Epidermal melanocyte (primary cell): ENCODE measurements around the gene SHISA5.

Source experiments
- DNase-seq: peaks from one replicate; pipeline ENCODE4 v3.0.0; 2011; ENCODE audit warnings: low spot score; ENCODE audit not compliant: insufficient read length

The SHISA5 gene

GRCh38 chr3:48459773-48460516, 44.0 kb downstream of the SHISA5 start:
- DNase-seq, result no peak

DNA sequence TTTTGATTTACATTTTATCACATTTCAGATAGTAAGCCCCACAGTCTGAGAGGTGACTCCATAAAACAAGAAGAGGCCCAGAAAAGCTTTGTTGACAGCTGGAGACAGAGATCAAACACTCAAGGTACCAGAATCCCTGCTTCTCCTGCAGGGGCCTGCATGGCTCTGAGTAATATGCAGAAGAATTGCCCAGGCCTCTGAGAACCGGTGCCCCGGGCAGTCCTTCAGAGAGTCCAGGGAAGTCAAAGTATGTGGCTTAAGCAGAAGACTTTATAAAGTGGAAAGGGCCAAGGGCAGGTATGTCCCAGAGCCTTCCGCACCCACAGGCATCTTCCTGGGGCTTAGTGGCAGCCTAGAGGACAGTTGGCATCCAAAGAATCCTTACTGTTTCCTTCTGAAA, 44.6 kb downstream of the SHISA5 start:
- DNase-seq, result no peak

DNA sequence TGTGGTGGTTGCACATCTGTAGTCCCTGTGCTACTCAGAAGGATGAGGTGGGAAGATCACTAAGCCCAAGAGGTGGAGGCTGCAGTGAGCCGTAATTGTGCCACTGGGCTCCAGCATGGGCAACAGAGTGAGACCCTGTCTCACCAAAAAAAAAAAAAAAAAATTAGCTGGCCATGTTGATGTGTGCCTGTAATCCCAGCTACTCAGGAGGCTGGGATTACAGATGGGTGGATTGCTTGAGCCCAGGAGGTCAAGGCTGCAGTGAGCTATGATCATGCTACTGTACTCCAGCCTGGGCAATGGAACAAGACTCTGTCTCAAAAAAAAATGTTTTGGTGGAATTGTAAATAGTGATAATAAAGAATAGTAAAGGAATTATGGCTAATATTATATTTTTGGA, 47.5 kb downstream of the SHISA5 start:
- no peak for DNase-seq

DNA sequence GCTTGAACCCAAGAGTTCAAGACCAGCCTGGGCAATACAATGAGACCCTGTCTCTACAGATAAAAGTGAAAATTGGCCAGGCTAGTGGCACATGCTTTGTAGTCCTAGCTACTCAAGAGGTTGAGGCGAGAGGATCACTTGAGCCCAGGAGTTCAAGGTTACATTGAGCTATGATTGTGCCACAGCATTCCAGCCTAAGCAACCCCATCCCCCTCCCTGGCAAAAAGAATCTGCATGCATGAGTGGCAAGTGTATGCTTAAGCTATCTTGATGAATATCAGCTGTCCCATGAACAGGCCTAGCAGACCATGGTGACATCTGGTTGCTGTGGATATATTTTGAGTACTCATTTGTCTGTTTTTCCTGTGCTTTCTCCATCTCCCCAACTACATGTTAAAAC, 52.7 kb downstream of the SHISA5 start:
- no peak for DNase-seq

- peak; percentile 79 for DNase-seq
Observed at GRCh38 chr3:48446425-48447193, 57.4 kb downstream of the SHISA5 start, which contains the start of gene ATRIP. ATRIP (plus strand) TSS chr3:48446737; CDS start chr3:48446846, 109 bp downstream.

DNA sequence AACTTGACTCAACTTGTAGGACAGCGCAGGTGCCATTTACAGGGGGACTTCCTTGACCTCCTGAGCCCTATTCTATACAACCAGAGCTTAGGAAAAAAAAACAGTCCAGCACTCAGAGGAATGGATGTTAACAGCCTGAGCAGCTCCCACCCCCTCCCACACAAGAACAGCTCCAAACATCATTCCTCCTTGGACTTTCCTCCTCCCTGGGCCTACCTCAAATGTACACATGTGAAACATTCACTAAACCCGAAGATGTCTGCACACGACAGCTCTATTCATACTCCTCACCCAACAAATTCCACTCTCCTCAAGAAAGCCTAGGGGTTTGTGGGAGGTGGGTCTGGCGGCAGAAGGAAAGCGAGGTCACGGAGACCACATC, 57.9 kb downstream of the SHISA5 start:
- DNase-seq, result no peak

GRCh38 chr3:48445277-48445882, 58.6 kb downstream of the SHISA5 start:
- DNase-seq, result no peak

DNA sequence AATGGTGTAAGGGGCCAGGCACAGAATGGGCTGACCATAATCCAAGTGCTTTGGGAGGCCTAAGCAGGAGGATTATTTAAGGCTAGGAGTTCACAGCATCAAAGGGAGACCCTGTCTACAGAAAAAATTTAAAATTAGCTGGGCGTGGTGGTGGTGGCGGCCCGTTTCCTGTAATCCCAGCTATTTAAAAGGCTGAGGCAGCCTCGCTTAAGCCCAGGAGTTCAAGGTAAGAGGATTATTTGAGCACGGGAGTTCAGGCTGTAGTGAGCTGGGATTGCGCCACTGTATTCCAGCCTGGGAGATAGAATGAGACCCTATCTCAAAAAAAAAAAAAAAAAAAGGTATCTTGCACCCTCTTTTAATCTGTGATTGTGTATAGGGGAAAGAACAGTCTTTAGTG, 62.0 kb downstream of the SHISA5 start:
- DNase-seq, result no peak

- no peak for DNase-seq
Observed at GRCh38 chr3:48440590-48440958, 63.4 kb downstream of the SHISA5 start.

GRCh38 chr3:48439820-48440589, 64.0 kb downstream of the SHISA5 start, which contains the start of the genes CCDC51 and TMA7:
CCDC51 (minus strand) TSS chr3:48440119; CDS start chr3:48435128, 4,991 bp downstream.
TMA7 (plus strand) TSS chr3:48440257; CDS start chr3:48440297, 40 bp downstream.
- peak; percentile 97 for DNase-seq

DNA sequence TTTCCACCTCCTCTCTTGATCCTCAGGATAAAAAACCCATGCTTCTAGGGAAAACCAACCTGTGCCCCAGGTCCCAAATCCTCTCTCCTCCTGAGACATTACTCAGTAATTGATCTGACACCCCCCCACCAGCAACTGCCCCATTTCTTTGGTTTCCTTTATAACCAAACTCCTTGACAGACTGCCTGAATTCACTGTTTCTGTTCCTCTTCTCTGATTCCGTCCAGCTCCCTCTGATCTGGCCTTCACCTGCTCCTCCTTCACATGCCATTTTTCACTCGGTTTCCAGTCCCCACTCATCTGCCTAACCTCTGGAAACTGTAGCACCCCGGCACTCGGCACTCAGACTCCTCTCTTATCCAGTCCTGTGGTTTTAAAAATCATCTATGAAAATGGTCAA, 66.2 kb downstream of the SHISA5 start:
- DNase-seq, result no peak

GRCh38 chr3:48436855-48437254, 67.1 kb downstream of the SHISA5 start:
- DNase-seq, result no peak

DNA sequence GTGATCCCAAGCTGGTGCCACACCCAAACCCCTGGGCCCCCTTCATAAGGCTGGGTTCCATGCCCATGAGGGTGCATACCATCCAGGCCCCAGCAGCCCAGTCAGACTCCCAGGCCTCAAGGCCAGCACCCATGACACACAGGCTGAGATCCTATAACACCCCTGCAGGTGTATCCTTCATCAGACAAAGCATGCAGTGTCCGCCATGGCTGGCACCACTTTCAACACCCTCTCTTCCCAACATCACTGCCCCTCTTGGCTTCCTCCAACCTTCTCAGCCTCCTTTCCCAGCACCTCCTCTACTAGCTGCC, 67.5 kb downstream of the SHISA5 start:
- DNase-seq, result no peak

- peak; percentile 89 for DNase-seq
Observed at GRCh38 chr3:48435774-48436476, 68.0 kb downstream of the SHISA5 start.

DNA sequence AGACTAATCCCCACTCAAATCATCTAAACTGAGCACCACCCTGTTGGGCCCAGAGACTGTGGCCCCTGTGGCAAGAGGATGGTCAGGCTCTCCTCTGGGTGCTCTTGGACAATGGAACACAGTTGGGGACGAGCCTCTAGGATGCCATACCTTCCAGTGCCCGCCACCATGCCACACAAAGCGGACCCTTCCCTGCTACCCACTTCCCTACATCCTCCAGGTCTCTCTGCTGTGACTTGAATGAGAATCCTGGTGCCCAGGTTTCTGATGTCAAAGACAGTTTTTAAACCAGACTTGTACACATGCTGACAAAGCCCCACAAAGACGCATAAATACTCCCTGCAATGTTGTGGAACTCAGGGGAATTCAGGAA, 68.8 kb downstream of the SHISA5 start:
- DNase-seq, result peak; percentile 5

- peak; percentile 4 for DNase-seq
Observed at GRCh38 chr3:48434591-48435222, 69.3 kb downstream of the SHISA5 start.

DNA sequence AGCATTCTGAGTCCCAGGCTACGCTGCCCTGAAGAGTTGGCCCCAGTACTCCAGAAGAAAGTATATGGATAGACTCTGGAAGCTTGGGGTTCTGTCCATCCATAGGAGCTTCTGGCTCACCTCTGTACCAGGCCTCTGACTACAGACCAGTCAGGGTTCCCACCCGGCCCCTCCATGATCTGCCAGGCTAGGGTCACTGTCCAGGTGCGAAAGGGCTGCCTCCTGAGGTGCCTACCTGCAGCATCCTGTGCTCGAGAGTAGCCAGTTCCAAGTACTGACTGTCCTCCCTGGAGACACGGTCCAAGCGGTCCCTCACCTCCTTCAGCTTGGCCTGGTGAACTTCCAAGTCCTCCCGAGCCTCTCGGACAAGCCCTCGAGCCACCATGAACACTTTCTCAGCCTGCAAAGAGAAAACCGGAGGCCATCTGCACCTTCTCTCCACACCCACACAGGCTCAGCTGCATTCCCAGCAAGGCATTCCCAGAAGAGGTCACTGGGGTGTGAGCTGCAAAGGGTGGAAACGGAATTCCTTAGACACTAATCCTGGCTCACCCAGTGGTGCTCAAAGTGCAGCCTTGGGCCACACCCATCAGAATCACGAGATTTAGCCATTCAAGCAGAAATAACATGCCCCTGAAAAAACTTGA, 70.4 kb downstream of the SHISA5 start:
- peak; percentile 11 for DNase-seq

DNA sequence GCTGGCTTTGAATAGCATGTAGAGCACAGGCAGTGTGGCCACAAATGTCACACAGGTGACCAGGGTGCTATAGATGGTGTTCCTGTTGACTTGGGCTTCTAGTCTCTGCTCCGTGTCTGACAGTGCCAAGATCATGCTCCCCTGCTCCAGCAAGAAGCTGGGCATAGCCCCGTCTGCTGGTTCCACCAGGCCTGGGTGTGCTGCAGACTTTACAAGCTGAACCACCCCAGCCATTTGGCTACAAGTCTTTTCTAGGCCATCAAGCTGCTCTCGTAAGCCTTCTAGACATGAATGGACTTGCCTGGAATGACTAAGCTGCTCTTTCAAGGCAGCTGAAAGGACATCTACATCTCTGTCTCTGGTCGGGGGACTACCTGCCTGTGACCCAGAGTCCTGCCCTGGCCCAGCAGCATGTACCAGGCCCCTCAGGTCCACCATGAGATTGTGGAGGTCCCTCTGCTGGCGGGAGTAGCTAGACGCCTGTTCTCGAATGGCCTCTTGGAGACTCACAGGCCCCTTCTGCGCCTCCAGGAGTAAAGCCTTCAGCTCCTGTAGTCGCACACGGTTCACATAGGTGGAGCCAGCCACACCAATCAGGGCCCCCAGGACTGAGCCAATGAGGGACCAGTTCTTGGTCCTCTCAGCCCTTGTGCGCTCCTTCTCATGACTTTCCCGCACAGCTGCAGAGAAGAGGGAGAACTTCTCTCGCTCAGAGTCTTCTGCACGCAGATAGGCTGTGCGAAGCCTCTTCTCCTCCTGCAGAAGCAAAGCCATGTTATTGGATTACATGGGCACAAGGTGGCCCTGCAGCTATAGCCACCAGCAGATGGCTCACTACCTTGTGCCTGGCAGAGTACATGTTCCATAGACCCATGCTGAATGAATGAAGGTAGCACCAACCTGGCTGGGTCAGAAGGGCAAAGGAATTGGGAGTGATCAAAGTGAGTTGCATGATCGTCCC, 71.3 kb downstream of the SHISA5 start:
- DNase-seq, result peak; percentile 3
